WTC11 (cell line): ENCODE results near the gene KIAA1755.

Experiments used
- ELF4 ChIP-seq: sonication (generic); formaldehyde crosslinking; IDR thresholded peaks from 2 replicates; pipeline ENCODE4 v1.8.1; 2022; ENCODE audit warnings: low read depth, mild to moderate bottlenecking, moderate library complexity, missing genetic modification reagents
- RELA ChIP-seq: sonication (generic); formaldehyde crosslinking; IDR thresholded peaks from 2 replicates; pipeline ENCODE4 v1.8.1; 2022; ENCODE audit warnings: missing genetic modification reagents, mild to moderate bottlenecking, borderline replicate concordance

DNA sequence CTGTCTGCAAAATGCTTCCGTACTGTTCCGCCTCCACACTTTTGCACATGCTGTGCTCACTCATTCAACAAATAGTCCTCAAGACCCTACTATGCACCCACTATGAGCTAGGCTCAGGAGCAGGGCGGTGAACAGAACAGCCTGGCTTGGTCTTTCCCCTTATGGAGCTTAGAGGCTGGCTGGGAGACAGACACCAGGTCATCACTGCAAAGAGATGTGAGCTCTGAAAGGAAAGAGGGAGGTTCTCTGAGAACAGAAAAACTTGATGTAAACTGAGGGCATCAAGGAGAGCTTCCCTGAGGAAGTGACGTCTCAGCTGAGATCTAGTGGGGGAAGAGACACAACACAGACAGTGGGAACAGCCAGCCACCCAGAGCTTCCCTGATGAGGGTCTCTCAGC is 64.5 kb downstream of the KIAA1755 start:
- TF ChIP-seq RELA (CRISPR knock-in tag) (no peak), ELF4 (CRISPR knock-in tag) (no peak)
